Measurements from ENCODE around the gene OSBPL6.

The OSBPL6 gene

DNA sequence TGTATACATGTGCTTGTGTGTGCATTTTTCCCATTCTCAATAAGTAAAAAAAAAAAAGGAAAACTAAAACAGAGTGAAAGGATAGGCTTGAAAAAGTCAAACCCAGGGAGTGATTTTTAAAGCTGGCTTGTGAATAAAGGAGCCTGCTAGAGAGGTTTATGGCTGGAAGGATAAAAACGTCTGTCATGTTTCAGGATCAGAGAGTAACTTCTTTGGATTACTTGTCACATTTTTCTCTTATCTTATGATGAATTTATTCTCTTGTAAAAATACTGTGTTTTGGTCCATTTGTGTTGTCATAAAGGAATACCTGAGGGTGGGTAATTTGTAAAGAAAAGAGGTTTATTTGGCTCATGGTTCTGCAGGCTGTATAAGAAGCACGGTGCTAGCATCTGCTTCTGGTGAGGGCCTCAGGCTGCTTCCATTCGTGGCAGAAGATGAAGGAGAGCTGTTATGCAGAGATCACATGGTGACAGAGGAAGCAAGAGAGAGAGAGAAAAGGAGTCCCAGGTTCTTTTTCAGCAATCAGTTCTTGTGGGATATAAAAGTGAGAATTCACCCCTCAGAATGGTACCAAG, 89.1 kb downstream of the OSBPL6 start:
- no peak for DNase-seq (ENCODE audit: extremely low spot score)
- TF ChIP-seq PKNOX1 (IDR thresholded peaks at IDR 0.05): no peak
- ChIA-PET CTCF (interaction anchor here (0.5 kb wide), 1 partner anchor 823 kb away, joined by 3 read pairs; no protein-coding TSS in a partner anchor), POLR2A (no interaction called here)

- POLR2A ChIA-PET: no interaction called here
- no peak for TF ChIP-seq HDGF (IDR thresholded peaks at IDR 0.05; ENCODE audit: borderline replicate concordance)
- CTCF ChIA-PET: no interaction called here
- no peak for DNase-seq (ENCODE audit: extremely low spot score)
Measured at GRCh38 chr2:178284613-178285286, 90.4 kb downstream of the OSBPL6 start.

- no peak for DNase-seq (ENCODE audit: extremely low spot score)
- POLR2A ChIA-PET: no interaction called here
- CTCF ChIA-PET: no interaction called here
- TF ChIP-seq ARNT (IDR thresholded peaks at IDR 0.05) (no peak), SUZ12 (IDR thresholded peaks at IDR 0.05) (no peak), L3MBTL2 (conservative IDR thresholded peaks at IDR 0.05) (no peak)
Measured at GRCh38 chr2:178285287-178285615, 90.9 kb downstream of the OSBPL6 start.

DNA sequence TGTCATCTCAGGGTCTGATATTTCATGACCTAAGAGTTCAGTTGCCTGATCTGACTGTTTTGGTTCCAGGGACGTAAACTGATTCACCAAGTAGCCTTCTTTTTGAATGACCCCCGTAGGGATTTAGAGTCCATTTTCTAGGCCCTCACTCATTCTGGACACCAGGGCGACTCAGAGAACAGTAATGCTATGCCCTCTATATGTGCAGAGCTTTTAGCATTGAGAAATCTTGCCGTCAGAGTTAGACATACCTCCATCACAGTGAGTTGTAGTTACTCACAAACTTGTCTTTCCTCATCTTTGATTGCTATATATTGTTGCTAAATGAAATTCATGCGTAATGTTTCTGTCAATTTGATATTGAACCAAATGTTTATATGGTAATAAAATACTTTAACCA, 92.3 kb downstream of the OSBPL6 start:
- TF ChIP-seq SUZ12 (IDR thresholded peaks at IDR 0.05) (no peak), PKNOX1 (IDR thresholded peaks at IDR 0.05) (no peak), LEF1 (IDR thresholded peaks at IDR 0.05; ENCODE audit: borderline replicate concordance) (no peak), BHLHE40 (IDR thresholded peaks at IDR 0.05; ENCODE audit: borderline replicate concordance) (no peak), HDGF (IDR thresholded peaks at IDR 0.05; ENCODE audit: borderline replicate concordance) (no peak), L3MBTL2 (conservative IDR thresholded peaks at IDR 0.05) (no peak), CTBP1 (IDR thresholded peaks at IDR 0.05; ENCODE audit: borderline replicate concordance) (no peak), ZNF384 (IDR thresholded peaks at IDR 0.05) (no peak), SP1 (IDR thresholded peaks at IDR 0.05) (no peak), ELF4 (IDR thresholded peaks at IDR 0.05) (no peak), FOXM1 (IDR thresholded peaks at IDR 0.05; ENCODE audit: borderline replicate concordance) (no peak), FOXA1 (IDR thresholded peaks at IDR 0.05) (no peak)
- no peak for DNase-seq (ENCODE audit: extremely low spot score)
- ChIA-PET CTCF (no interaction called here), POLR2A (no interaction called here)

DNA sequence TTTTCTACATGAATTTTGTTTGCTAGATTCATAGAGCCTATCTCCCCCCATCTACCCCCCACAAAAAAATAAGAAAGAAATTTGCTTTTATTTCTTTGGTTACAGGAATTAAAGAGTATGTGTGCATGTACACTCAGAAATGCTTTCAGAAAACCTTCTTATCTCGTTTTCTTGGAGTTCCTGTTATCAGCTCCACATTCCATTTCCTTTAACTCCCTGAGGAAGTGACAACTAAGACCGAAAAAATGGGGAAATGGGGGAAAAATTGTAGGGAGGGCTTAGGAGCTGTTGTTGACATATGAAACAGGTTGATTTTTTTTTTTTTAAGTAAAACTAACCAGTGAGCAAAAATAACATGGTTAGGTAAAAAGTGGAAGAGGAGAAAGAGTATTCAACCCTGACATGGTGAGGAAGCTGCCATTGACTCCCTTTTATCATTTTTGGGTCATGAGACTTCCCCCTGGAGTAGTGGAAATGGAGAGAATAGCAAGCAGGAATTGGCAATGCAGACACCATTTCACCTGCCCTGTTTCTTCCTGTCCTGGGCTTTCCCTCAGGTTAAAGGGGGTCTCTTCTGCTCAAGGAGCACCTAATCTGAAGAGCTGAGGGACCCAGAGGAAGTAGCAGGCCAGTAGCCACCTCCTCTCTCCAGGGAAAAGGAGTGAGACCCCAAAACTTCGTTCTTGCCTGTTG, 93.5 kb downstream of the OSBPL6 start:
- no peak for DNase-seq (ENCODE audit: extremely low spot score)
- ChIA-PET POLR2A (no interaction called here), CTCF (no interaction called here)
- TF ChIP-seq BHLHE40 (IDR thresholded peaks at IDR 0.05; ENCODE audit: borderline replicate concordance) (no peak), SP1 (IDR thresholded peaks at IDR 0.05) (no peak), TARDBP (IDR thresholded peaks at IDR 0.05) (no peak), FOXM1 (IDR thresholded peaks at IDR 0.05; ENCODE audit: borderline replicate concordance) (no peak), NFRKB (IDR thresholded peaks at IDR 0.05) (no peak), HDGF (IDR thresholded peaks at IDR 0.05; ENCODE audit: borderline replicate concordance) (no peak), ARNT (IDR thresholded peaks at IDR 0.05) (no peak), ELF4 (IDR thresholded peaks at IDR 0.05) (no peak), SUZ12 (IDR thresholded peaks at IDR 0.05) (no peak), ZNF384 (IDR thresholded peaks at IDR 0.05) (no peak), FOXA1 (IDR thresholded peaks at IDR 0.05) (no peak), FOXK2 (IDR thresholded peaks at IDR 0.05) (no peak), L3MBTL2 (conservative IDR thresholded peaks at IDR 0.05) (no peak), PKNOX1 (IDR thresholded peaks at IDR 0.05) (no peak)

- POLR2A ChIA-PET: no interaction called here
- no peak for DNase-seq (ENCODE audit: extremely low spot score)
- CTCF ChIA-PET: no interaction called here
- TF ChIP-seq SP1 (IDR thresholded peaks at IDR 0.05) (no peak), TARDBP (IDR thresholded peaks at IDR 0.05) (no peak), L3MBTL2 (conservative IDR thresholded peaks at IDR 0.05) (no peak), HDGF (IDR thresholded peaks at IDR 0.05; ENCODE audit: borderline replicate concordance) (no peak), FOXK2 (IDR thresholded peaks at IDR 0.05) (no peak), CTBP1 (IDR thresholded peaks at IDR 0.05; ENCODE audit: borderline replicate concordance) (no peak), SUZ12 (IDR thresholded peaks at IDR 0.05) (no peak), ELF4 (IDR thresholded peaks at IDR 0.05) (no peak), ZNF384 (IDR thresholded peaks at IDR 0.05) (no peak), FOXM1 (IDR thresholded peaks at IDR 0.05; ENCODE audit: borderline replicate concordance) (no peak), FOXA1 (IDR thresholded peaks at IDR 0.05) (no peak)
Measured at GRCh38 chr2:178291703-178292102, 97.4 kb downstream of the OSBPL6 start.

GRCh38 chr2:178292586-178292985, 98.3 kb downstream of the OSBPL6 start:
- ChIA-PET POLR2A (no interaction called here), CTCF (no interaction called here)
- no peak for DNase-seq (ENCODE audit: extremely low spot score)
- TF ChIP-seq FOXK2 (IDR thresholded peaks at IDR 0.05) (no peak), CTBP1 (IDR thresholded peaks at IDR 0.05; ENCODE audit: borderline replicate concordance) (no peak), L3MBTL2 (conservative IDR thresholded peaks at IDR 0.05) (no peak), PKNOX1 (IDR thresholded peaks at IDR 0.05) (no peak), ARNT (IDR thresholded peaks at IDR 0.05) (no peak), LEF1 (IDR thresholded peaks at IDR 0.05; ENCODE audit: borderline replicate concordance) (no peak), HDGF (IDR thresholded peaks at IDR 0.05; ENCODE audit: borderline replicate concordance) (no peak), BHLHE40 (IDR thresholded peaks at IDR 0.05; ENCODE audit: borderline replicate concordance) (no peak), ELF4 (IDR thresholded peaks at IDR 0.05) (no peak), TARDBP (IDR thresholded peaks at IDR 0.05) (no peak), SUZ12 (IDR thresholded peaks at IDR 0.05) (no peak), NFRKB (IDR thresholded peaks at IDR 0.05) (no peak)
